H1 (cell line): Measurements from ENCODE around the gene SLX4IP. TPM values are rescaled to one million over a fixed set of nuclear protein-coding genes. Genes with fewer than 3 reads are reported as not detected.

Experiments
- ATF2 ChIP-seq: IDR thresholded peaks from 2 replicates; pipeline ENCODE4 v1.6.1; 2012; ENCODE audit warnings: low read length, inconsistent platforms
- BRCA1 ChIP-seq: IDR thresholded peaks from 2 replicates; pipeline ENCODE4 v1.6.1; 2012; ENCODE audit warnings: low read depth, low read length, improper control_type of control experiment
- CBX8 ChIP-seq: fragments of 300-800, 300-1000 bp; sonication (generic); IDR thresholded peaks from 2 replicates; pipeline ENCODE4 v1.7.1; 2016; ENCODE audit warnings: low read depth, low read length, borderline replicate concordance
- CTCF ChIP-seq, 3 experiments: IDR thresholded peaks; 1 replicate in 2 of 3; 2 replicates in 1 of 3; pipeline versions ENCODE4 v1.5.1 to v1.6.1; 2011; ENCODE audit warnings: low read length in 3 of 3, mild to moderate bottlenecking in 3 of 3, inconsistent platforms in 2 of 3, low read depth in 1 of 3, moderate library complexity in 1 of 3; ENCODE audit not compliant: insufficient read depth in 1 of 3; ENCODE audit errors: control extremely low read depth in 1 of 3
- KDM4A ChIP-seq: IDR thresholded peaks from one replicate; pipeline ENCODE4 v1.7.1; 2012; ENCODE audit warnings: low read depth, mild to moderate bottlenecking, moderate library complexity, low read length, inconsistent platforms; ENCODE audit not compliant: severe bottlenecking
- KDM5A ChIP-seq: fragments of 200-600 bp; IDR thresholded peaks from 2 replicates; pipeline ENCODE4 v1.7.1; 2012; ENCODE audit warnings: mild to moderate bottlenecking, low read length, inconsistent platforms, mixed read lengths
- SP2 ChIP-seq: IDR thresholded peaks from 2 replicates; pipeline ENCODE4 v1.6.1; 2012; ENCODE audit warnings: mild to moderate bottlenecking, low read length, inconsistent platforms
- SUZ12 ChIP-seq: fragments of 200-600 bp; sonication (generic); IDR thresholded peaks from 2 replicates; pipeline ENCODE4 v1.6.1; 2012; ENCODE audit warnings: mild to moderate bottlenecking, inconsistent platforms, low read length, moderate library complexity, mixed read lengths
- TCF12 ChIP-seq: IDR thresholded peaks from 2 replicates; pipeline ENCODE4 v1.6.1; 2011; ENCODE audit warnings: low read depth, mild to moderate bottlenecking, low read length
- TEAD4 ChIP-seq: IDR thresholded peaks from 2 replicates; pipeline ENCODE4 v1.6.1; 2012; ENCODE audit warnings: low read depth, low read length, inconsistent platforms, mixed read lengths
- YY1 ChIP-seq: IDR thresholded peaks from 2 replicates; pipeline ENCODE4 v1.6.1; 2011; ENCODE audit warnings: low read depth, mild to moderate bottlenecking, low read length
- polyA plus RNA-seq, 7 experiments: library from polyadenylated mRNA; depleted of rRNA in 3 of 7; stranded (reverse) in 5 of 7; unstranded in 2 of 7; fragments of >200 nt in 5 of 7; fragments of 200-250 nt in 2 of 7; gene quantifications; 1 replicate in 5 of 7; 2 replicates in 1 of 7; 4 replicates in 1 of 7; pipeline versions ENCODE4 v1.2.1 to v1.2.3, GENCODE V29; 2011 to 2013; ENCODE audit warnings: missing spikeins in 2 of 7, mixed read lengths in 2 of 7
- total RNA-seq: library from RNA; stranded (reverse); fragmentation: NEBNext Ultra II Directional; extraction: Animal tissue kit (Norgen Biotek cat#: 25700); gene quantifications from 2 replicates; pipeline ENCODE4 v1.2.1, GENCODE V29; 2021

Gene SLX4IP
- total and polyA plus RNA-seq, 2 of the 8 experiments (the other 6 are each of a cell fraction or from before 2014, with no cell fraction given) = 2.4 to 8.7 TPM

DNA sequence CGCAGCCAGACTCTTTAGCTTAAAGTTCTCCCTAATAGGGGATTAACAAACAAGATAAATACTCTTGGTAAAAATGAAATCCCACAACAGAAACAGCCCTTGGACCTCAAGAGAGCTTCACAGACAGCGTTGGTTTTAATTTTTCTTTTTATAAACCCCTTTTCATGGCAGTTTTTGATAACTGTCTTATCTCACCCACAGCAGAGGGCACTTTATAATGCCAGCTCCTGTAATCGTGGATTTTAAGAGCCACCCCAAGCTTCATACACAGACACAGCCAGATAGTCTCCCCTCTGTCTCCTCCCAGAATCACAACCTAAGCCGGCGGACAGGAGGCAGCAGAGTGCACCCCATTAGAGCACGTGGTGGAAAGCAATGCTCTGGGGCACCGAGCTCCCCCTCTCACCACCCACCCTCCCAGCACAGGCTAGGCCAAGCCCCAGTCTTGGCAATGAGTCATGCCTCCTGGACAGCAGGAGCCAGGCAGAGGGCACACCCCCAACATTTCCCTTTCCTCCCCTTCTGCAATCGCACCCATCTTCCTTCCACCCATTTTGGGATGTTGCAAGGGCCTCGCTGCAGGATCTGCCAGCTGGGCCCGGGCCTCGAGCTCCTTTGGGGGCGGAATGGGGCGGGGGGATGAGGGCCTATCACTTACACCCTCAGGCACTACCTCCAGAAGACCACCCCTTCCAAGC lies 236.3 kb downstream of the SLX4IP start (continued):
- peak; percentile 53 to 77 (median 76) for TF ChIP-seq CTCF (IDR thresholded peaks at IDR 0.05; ENCODE audit: control extremely low read depth in 1 of 3, insufficient read depth in 1 of 3, low read depth in 1 of 3, low read length in 3 of 3)
- TF ChIP-seq KDM4A = no peak
- no peak for TF ChIP-seq KDM5A
- TF ChIP-seq SUZ12 = no peak
- TF ChIP-seq SP2 = no peak
- TF ChIP-seq TCF12 = no peak
- TF ChIP-seq TEAD4 = no peak
- TF ChIP-seq CBX8 = no peak
- TF ChIP-seq ATF2 = no peak
- TF ChIP-seq YY1 = no peak
- TF ChIP-seq BRCA1 = no peak
